RWPE2 (cell line): ENCODE results near the gene NLRP8.
"Not testable (repeated sequence)": the region's sequence is repeated elsewhere in the genome, so short reads cannot be mapped to it uniquely, and the experiment has no call there.

Experiments
- ATAC-seq: fragments of 200-7000 bp; cut with Tn5 transposase; 3 replicates; pipeline ENCODE4 v1.9.1; 2021; ENCODE audit warnings: low read depth
- DNase-seq: peaks from one replicate; pipeline ENCODE4 v3.0.0-alpha.2; 2020; ENCODE audit warnings: low spot score
- H3K27ac ChIP-seq: fragments of 450-650 bp; 2 replicates; pipeline ENCODE4 v1.5.1; 2017; ENCODE audit warnings: mild to moderate bottlenecking; ENCODE audit not compliant: poor library complexity, severe bottlenecking
- H3K27me3 ChIP-seq: fragments of 250-450 bp; sonication (Bioruptor Pico); 2 replicates; pipeline ENCODE4 v1.5.1; 2021; ENCODE audit warnings: mild to moderate bottlenecking, moderate library complexity; ENCODE audit not compliant: insufficient read depth, poor library complexity, severe bottlenecking
- H3K36me3 ChIP-seq: fragments of 250-450 bp; sonication (Bioruptor Pico); 2 replicates; pipeline ENCODE4 v1.5.1; 2020; ENCODE audit warnings: low read depth, mild to moderate bottlenecking, moderate library complexity
- H3K4me1 ChIP-seq: fragments of 250-450 bp; sonication (Bioruptor Pico); 2 replicates; pipeline ENCODE4 v1.5.1; 2021; ENCODE audit warnings: mild to moderate bottlenecking, moderate library complexity; ENCODE audit not compliant: insufficient read depth, poor library complexity, severe bottlenecking
- H3K4me3 ChIP-seq: fragments of 250-450 bp; sonication (Bioruptor Pico); 2 replicates; pipeline ENCODE4 v1.5.1; 2021; ENCODE audit warnings: mild to moderate bottlenecking, moderate library complexity; ENCODE audit not compliant: severe bottlenecking
- H3K9me3 ChIP-seq: fragments of 250-450 bp; sonication (Bioruptor Pico); 2 replicates; pipeline ENCODE4 v1.5.1; 2021; ENCODE audit warnings: mild to moderate bottlenecking, moderate library complexity; ENCODE audit not compliant: severe bottlenecking
- TF ChIP-seq, protein P1 (sequence below): fragments of 450-650 bp; IDR thresholded peaks from one replicate; pipeline ENCODE4 v1.5.1; 2017; ENCODE audit warnings: mild to moderate bottlenecking, moderate library complexity; ENCODE audit not compliant: poor library complexity, severe bottlenecking

Gene NLRP8

GRCh38 chr19:55927991-55928390 lies 19.6 kb upstream of the NLRP8 start:
- ATAC-seq (no peak), DNase-seq (no peak)
- H3K4me3 ChIP-seq, result no peak overlapping the region
- TF ChIP-seq, protein P1, sequence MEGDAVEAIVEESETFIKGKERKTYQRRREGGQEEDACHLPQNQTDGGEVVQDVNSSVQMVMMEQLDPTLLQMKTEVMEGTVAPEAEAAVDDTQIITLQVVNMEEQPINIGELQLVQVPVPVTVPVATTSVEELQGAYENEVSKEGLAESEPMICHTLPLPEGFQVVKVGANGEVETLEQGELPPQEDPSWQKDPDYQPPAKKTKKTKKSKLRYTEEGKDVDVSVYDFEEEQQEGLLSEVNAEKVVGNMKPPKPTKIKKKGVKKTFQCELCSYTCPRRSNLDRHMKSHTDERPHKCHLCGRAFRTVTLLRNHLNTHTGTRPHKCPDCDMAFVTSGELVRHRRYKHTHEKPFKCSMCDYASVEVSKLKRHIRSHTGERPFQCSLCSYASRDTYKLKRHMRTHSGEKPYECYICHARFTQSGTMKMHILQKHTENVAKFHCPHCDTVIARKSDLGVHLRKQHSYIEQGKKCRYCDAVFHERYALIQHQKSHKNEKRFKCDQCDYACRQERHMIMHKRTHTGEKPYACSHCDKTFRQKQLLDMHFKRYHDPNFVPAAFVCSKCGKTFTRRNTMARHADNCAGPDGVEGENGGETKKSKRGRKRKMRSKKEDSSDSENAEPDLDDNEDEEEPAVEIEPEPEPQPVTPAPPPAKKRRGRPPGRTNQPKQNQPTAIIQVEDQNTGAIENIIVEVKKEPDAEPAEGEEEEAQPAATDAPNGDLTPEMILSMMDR, result no peak
- no peaks in the 10 kb centered on the region for H3K4me1 ChIP-seq
- no peaks in the 10 kb centered on the region for H3K36me3 ChIP-seq
- H3K9me3 ChIP-seq, result no peaks in the 10 kb centered on the region
- H3K27me3 ChIP-seq, result no peaks in the 10 kb centered on the region
- no peak overlapping the region for H3K27ac ChIP-seq

DNA sequence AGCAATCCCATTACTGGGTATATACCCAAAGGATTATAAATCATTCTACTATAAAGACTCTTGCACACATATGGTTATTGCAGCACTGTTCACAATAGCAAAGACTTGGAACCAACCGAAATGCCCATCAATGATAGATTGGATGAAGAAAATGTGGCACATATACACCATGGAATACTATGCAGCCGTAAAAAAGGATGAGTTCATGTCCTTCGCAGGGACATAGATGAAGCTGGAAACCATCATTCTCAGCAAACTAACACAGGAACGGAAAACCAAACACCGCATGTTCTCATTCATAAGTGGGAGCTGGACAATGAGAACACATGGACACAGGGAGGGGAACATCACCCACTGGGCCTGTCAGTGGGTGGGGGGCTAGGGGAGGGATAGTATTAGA lies 18.4 kb upstream of the NLRP8 start:
- not testable (repeated sequence) for H3K27me3 ChIP-seq, H3K4me1 ChIP-seq, H3K4me3 ChIP-seq, DNase-seq, H3K9me3 ChIP-seq, H3K27ac ChIP-seq, ATAC-seq, H3K36me3 ChIP-seq

DNA sequence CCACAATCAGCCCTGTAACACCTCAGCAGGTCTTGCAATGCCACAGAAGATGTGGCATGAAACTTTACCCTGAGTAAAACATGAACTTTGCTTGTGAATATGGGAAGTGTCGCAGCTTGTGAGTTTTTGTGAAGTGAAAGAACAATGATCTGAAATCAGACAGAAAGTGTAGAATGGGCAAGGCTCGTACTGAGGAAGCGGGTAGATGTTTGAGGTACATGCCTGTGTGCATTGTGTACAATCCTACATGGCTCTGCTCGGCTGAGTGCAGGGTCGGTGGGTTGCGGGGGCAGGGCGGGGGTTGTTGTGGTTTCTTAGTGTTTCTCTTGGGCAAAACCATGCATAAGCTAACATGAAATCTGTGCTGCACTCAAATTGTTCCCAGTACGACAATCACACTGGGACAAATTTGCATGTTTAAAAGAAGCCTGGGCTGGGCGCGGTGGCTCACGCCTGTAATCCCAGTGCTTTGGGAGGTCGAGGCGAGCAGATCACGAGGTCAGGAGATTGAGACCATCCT lies 16.6 kb upstream of the NLRP8 start:
- DNase-seq (no peak), ATAC-seq (no peak)
- no peaks in the 10 kb centered on the region for H3K4me1 ChIP-seq
- H3K27me3 ChIP-seq, result no peaks in the 10 kb centered on the region
- H3K4me3 ChIP-seq, result no peak overlapping the region
- no peaks in the 10 kb centered on the region for H3K36me3 ChIP-seq
- no peaks in the 10 kb centered on the region for H3K9me3 ChIP-seq
- TF ChIP-seq, protein P1, result no peak
- H3K27ac ChIP-seq, result no peak overlapping the region

GRCh38 chr19:55931936-55932386 lies 15.7 kb upstream of the NLRP8 start, which contains the start of gene NLRP13:
Gene NLRP13 (minus strand): TSS chr19:55932336. CDS start chr19:55932311, 25 bp downstream.
- Histone ChIP-seq H3K9me3 (no peaks in the 10 kb centered on the region), H3K4me1 (no peaks in the 10 kb centered on the region), H3K27ac (no peak within 1 kb of the TSS), H3K27me3 (no peaks in the 10 kb centered on the region), H3K4me3 (no peak within 1 kb of the TSS), H3K36me3 (no peaks in the 10 kb centered on the region)
- no peak for ATAC-seq
- TF ChIP-seq, protein P1, result no peak
- DNase-seq, result no peak

GRCh38 chr19:55935206-55935605 lies 12.4 kb upstream of the NLRP8 start:
- no peak for ATAC-seq
- TF ChIP-seq, protein P1, result no peak
- no peaks in the 10 kb centered on the region for H3K36me3 ChIP-seq
- no peaks in the 10 kb centered on the region for H3K9me3 ChIP-seq
- H3K27me3 ChIP-seq, result no peaks in the 10 kb centered on the region
- DNase-seq, result no peak
- no peak overlapping the region for H3K27ac ChIP-seq
- H3K4me3 ChIP-seq, result no peak overlapping the region
- H3K4me1 ChIP-seq, result no peaks in the 10 kb centered on the region
